ENCODE measurements around the gene MEOX2.
A peak's percentile ranks its signal among the peaks of the same experiment; 100 is the strongest.

The MEOX2 gene

DNA sequence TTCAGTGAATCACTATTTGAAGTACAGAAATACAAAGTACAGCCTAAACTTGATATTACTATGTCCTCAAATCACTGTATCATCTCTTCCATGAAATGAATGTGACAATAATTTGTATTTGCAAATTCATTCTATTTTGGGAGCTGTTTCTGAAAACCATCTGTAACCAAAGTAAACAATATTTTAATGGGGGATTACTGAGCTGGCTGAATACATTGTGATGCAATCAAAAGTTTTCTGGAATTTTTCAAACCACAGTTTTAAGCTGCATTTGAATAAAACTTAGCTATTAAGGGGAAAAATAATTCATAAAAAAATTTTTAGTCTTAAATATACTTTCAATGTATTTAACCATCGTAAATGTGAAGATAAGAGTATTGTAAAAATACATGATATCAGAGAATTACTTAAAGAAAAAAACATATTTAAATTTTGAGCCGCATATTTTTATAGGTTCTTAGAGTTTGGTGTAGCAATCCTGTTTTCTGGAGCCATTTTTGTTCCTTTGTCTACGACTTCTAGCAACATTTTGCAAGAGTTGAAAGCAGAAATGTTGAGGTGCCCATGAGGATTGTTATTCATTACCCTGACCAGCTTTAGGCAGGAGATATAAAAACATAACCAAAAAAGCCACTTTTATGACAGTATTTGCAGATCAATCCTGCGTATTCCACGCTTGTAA lies 78.8 kb downstream of the MEOX2 start:
- DNase-seq: no peak

DNA sequence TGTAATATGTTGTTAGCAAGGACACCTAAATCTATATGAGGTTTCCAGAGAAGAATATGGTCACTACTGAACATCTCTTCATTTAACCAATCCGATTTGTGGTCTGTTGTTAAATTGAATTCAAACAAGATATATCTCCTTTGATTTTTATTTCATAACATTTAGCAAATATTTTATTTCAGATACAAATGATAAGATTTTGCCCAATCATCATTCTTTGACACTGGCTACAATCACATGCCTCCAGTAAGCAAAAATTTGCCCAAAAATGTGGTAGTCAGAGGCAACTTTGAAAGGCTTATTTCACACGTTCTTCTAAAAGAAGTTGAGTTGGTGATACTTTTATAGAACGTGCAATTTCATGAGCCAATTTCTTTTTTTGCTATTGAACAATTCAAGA lies 79.9 kb downstream of the MEOX2 start:
- DNase-seq: no peak

DNA sequence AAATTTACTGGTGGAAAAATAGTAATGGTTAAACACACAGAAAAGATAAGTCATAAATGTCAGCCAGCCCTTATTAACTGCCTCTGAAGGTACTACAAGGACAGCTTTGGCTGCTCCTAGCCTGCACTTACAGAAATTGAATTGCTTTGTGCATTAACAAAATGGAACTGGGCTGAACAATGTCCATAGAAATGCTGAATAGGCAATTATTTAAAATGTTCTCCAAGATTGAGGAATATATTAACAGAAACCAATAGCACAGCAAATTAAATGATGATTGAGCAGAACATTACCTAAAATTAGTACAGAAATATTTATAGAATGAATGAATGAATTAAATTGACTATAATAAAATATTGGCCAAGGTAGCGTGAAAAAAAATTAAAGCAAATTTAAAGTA lies 82.3 kb downstream of the MEOX2 start:
- no peak for DNase-seq

DNA sequence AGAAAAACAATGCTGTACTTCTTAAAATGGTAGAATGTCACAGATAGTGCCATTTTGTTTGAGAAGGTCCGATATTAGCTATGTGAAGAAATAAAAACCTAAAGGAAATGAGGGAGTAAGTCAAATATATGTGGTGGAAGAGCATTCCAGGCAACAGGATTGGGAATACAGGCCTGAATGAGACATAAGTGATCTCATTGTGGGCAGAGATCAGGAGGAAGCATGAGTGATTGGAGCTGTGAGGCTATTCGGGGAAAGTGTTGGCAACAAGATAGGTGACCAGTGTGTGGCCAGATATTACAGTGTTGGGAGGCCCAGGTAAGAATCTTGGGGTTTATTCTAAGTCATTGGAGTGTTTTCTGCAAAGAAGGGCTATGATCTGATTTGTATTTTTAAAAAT lies 83.4 kb downstream of the MEOX2 start:
- DNase-seq: no peak

DNA sequence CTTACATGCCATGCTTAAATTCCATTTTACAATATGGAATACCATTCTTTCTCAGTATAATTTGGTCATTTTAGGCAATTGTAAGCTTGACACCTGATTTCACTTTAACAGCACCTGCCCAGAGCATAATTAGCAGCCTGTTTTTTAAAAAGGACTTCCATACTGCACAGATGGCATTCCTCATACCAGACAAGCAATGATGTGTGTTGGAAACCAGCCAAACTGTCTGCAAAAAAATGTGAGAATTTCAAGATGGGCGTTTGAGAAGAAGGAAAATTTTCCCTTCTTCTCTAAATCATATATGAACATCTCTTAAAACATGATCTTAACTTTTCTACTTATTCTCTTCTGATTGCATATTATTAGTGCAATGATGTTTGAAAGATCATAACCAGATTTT lies 84.2 kb downstream of the MEOX2 start:
- no peak for DNase-seq

DNA sequence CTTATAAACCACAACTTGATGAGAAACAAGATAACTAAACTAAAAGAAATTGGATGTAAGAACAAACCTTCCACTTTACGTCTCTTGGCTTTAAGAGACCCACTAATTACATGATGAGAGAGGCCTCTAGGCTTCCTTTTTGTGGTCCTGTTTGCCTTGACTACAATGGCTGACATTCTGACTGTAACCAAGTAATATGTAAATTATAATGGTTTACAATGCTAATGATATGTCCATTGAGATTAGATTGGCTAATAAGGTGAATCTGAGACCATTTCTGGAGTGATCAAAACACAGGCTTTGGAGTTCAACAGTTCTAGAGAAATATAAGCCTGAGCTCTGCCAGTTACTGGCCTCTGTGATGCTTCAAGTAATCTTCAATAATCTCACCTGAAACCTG lies 85.3 kb downstream of the MEOX2 start:
- no peak for DNase-seq

DNA sequence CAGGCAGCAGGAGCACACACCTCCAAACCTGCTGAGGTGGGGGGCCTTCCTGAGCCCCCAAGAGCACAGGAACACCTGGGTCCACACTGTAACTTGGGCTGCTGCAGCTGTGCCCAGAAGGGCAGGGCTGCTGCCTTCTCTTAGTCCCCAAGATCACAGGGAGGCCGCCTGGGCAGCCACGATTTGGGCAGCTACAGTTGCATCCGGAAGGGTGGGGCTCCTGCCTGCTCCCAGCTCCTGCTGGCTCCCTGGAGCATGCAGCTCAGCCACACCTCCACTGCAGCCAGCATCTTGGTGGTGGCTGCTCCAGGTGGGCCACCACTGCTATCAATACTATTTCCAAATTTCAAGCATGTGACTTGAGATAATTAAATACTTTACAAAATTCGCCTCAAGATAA lies 86.2 kb downstream of the MEOX2 start:
- DNase-seq: no peak

DNA sequence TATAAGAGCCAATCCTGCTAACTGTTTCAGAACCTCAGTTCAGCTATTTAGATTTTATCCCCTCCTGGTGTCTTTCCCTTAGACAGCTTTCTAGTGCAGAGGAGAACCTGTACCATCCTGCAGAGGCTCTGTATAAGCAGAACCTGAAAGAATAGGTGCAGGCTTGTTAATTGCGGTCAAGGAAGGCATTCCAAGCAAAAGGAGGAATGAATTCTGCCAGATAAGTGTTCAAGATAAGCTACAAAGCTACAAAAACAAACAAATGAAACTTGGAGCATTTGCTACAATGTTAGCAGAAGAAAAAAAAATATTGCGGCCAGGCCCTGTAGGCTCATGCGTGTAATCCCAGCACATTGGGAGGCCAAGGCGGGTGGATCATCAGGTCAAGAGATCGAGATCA lies 92.0 kb downstream of the MEOX2 start:
- DNase-seq: no peak

DNA sequence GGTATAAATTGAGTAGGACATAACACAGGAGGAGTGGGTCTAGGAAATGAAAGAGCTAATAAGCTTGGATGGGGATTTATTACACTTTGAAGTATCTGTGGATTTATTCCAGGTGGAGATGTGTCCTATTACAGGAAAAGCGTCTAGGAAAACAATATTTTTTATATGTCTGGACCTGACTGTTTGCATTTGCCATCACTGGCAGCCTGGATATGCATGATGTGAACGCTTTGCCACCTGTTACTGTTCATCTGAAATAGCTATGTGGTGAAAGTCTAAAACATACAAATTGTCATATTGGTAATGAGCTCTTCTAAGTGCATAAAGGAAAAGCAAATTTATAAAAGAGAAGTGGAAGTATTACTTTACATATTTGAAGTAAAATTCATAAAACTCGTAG lies 93.1 kb downstream of the MEOX2 start:
- no peak for DNase-seq

DNA sequence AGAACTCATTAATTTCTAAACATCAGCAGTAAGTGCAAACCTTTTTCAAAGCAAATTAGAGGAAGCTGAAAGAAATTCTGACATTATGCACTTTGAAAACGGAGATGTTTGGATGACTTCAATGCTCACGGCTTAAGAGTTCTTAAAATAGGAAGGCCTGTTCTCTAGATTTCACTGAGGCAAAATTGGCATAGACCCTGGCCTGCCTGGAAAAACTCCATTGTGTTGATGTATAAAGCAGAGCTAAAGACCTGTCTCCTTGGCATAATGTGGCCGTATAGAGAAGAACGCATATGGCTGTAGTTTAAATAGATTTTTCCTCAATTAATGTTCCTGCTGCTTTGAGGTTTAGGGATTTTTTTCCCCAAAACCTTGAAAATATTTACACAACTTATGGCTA lies 100.2 kb downstream of the MEOX2 start:
- peak; percentile 70 for DNase-seq

DNA sequence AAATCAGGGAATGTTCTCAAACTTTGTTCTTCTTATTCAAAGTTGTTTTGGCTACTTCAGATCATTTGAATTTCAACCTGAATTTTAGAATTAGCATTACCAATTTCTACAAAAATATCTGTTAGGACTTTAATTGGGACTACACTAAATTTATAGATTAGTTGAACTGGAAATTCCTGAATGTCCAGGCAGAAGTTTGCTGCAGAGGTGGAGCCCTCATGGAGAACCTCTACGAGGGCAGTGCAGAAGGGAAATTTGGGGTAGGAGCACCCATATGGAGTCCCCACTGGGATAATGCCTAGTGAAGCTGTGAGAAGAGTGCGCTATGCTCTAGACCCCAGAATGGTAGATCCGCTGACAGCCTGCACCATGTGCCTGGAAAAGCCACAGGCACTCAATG lies 101.9 kb downstream of the MEOX2 start:
- DNase-seq: no peak

DNA sequence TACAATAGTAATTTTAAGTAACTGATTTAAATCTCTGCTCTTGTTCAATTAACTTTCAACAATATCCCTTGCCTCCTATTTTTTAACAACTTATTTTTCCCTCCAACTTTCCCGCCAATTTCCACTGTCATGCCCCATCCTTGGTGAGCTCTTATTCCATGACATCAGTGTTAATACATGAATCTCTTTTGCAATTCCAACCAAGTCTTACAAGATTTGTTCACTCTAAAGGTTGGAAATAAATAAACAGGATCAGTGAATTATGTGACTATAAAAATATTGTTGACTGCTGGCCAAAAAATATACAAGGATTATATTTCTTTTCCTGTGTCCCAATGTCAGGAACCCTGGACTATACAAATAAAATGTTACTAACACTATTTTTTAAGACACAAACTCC lies 103.7 kb downstream of the MEOX2 start:
- no peak for DNase-seq

DNA sequence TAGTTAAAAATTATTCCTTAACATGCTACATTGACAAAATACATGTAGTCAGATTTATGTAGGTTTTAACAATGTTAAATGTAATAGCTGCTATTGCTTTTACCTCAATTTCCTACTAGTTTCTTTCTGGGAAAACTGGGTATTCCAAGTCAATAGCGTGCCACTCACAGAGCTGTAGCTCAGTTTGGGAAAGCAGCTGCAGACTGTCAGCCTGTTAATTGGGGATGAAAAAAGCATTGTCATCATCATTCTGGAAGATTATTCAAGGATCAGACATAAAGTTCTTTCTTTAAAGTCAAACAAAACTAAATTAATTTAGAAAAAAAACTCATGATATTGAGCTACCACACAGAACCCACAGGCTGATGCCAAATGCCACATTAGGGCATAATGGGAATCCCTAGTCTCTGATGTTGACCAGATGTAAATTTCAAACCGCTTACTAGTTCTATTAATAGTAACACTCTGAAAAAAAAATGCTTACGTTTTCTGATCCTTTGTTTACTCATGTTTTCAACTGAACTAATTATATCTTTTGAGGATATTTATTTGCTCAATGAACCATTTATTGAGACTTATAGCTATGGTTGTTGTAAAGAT lies 105.0 kb downstream of the MEOX2 start:
- DNase-seq: no peak

DNA sequence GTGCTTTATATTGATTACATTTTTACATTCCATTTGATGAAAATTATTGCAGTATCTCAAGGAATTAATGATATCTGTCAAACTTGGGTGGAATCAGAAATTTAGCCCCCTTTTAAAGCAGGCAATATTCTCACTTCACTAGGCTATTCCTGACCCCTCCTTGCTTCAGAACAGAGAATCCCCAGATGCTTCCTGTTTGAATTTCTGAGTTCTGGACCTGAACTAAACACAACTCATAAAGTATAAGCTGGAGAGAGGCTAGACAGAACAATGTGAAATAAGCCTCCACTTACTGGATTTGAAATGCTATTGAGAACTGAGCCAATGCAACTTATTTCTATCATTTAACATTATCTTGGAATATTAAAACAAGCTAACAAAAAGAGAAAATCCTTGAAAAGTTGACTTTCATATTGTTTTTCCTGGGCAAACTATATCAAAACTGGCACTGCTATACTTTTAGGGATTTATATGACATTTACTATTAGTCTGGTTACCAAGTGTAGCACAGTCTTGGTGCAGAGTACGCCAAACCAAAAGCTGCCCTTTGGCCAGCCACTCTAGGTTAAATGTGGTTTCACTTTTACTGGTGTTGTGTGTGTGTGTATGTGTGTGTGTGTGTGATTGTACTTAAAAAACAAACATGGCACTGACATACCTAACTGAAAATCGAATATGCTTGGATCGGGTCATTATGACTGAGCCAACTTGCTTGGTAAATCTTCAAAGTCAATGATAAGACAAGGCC lies 105.7 kb downstream of the MEOX2 start:
- no peak for DNase-seq

DNA sequence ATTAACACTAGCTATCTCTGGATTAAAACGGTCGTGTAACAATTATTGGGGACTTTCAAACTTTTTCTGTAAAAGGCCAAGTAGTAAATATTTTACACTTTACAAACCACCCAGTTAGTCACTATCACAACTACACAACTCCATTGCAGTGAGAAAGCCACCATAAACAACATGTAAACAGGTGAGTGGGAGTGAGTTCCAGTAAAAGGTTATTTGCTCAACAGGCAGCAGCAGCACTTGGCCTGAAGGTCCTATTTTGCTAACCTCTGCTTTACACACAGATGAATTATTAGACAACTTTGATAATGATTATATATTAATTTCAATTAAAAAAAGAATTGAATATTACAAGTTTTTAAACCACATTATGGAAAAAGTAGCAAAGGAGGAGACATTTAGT lies 108.9 kb downstream of the MEOX2 start:
- no peak for DNase-seq

DNA sequence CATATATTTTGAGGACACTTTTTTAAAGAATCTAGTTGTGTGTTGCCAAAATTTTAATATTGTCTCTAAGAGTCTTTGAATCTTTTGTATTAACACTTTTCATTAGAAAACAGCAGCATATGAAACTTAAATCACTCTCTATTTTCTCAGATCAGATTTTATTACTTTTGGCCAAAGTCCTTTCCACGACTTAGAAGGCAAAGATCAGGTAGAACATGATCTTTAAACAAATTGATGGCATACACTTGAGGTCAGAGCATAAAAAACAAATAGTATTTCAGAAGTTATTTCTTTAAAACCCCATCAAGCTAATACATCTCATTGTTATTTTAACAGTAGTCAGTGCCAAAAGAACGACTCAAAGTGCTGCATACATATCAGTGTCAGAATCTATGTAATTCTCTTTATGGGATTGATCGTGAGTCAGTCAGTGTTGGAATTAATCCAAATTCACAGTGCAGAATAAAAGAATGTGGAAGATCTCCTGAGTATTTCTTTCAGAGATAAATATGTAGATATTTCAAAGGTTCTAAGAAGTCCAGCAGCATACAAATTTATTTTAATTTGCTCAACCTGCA lies 115.1 kb downstream of the MEOX2 start:
- no peak for DNase-seq

DNA sequence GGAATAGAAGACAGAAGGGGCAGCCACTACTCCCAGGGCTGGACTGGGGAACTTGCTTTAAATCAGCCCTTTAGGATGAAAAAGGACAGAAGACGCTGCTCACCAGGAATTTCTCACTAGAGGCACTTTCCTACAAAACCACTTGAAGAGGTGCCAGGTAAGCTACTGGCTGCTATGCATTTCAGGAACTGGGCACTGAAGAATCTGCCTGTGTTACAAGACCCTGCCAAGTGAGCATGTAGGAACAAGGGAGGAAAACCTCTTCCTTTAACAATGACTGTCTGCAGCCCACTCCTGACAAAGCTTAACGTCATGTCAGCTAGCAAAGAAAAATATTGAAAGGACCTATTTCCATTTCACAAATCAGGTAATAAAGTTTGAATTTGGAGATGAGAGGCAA lies 118.8 kb downstream of the MEOX2 start:
- no peak for DNase-seq

DNA sequence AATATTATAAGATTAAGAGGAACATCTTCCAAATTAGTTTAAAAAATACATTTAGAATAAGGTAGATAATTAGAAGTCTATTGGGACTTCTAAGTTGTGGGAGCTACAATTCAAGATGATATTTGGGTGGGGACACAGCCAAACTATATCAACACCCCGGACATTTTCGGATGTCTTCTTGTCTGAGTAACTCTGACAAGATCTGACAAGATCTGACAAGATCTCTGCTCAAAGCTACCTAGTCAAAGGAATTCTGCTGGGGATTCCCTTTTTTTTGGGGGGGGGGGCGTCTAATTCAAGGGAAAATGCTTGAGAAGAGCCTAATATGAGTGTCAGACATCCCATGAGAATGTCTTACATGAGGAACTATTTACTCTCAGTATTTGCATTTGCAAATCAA lies 119.4 kb downstream of the MEOX2 start:
- no peak for DNase-seq

DNA sequence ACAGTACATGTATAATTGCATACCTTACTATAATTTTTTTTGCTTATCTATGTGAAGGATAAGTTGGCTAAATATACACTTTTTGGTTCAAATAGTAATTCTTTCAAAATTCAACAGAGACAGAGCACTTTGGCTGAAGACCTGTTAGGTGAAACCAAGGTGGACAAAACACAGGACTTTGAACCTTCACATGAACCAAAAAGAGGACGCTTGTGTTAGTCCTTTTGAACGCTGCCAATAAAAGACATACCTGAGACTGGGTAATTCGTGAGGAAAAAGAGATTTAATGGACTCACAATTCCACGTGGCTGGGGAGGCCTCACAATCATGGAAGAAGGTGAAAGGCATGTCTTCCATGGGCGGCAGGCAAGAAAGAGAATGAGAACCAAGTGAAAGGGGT lies 120.0 kb downstream of the MEOX2 start:
- no peak for DNase-seq

DNA sequence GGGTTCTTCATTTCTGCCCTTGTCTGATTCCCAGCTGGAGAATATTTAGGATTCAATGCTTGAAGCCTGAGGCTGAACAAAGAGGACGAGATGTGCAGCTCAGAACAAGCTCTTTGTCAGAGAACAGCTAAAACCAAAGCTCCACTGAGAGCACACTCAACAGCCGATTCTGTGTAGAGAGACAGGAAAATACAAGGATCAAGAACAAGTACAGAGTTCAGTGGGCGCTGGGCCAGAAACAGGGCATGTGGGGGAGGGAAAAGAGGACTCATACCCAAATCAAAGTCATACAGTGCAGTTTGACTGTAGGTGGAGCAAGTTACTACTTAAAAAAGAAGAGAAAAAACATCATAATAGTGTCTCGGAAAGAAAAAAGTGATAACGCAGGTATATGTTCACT lies 124.6 kb downstream of the MEOX2 start, which contains the start of gene AGMO:
Gene AGMO (minus strand): TSS at position 181 of the 400 bp plus-strand sequence.
- no peak for DNase-seq

Data from right forelimb (tissue), 1 donor.